Islet precursor cell (in vitro differentiated cells): ENCODE measurements around the gene SKP1.
"Not testable (repeated sequence)": the region's sequence is repeated elsewhere in the genome, so short reads cannot be mapped to it uniquely, and the experiment has no call there.

Experiments
- DNase-seq: peaks from one replicate; pipeline ENCODE4 v3.0.0-alpha.2; 2018

The SKP1 gene

DNA sequence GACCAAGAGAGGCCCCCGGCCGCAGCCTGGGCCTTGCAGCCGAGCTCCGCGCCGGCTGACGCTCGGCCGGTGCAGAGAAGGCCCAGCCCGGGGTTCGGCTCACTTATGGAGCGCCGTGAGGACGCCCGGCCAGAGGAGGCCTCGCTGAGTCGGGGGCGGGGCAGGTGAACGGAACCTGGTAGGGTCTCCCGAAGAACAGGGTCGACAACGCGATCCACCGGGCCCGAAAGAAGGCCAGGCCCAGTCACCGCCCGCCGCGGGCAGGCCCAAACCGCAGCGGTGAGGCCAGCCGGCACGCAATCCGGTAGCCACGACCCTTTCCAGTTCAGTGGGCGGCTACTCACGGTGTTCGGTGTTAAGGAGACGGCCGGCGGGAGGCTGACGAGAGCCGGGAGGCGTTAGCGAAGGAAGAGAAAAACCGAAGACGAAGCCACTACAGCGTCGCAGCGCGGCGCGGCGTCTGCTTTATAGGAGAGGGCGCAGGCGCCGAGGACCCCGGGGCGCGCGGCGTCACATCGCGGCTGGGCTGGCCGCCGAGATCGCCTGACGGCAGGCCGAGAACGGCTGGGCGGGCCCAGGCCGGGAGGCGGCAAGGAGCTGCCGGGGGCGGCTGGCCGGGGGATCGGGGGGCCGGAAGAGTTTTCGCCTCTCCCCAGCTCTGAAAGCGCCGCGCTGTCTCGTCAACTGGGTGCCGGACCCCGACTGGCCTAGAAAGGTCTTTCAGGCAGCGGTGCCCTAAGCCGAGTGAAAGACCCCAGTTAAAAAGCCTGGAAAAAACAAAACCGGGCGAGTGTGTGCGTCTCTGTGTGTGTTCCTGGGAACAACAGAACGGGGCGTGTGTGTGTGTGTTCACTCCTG is at the start of gene SKP1:
Gene SKP1, minus strand, starts transcription at position 440 of the 858 bp plus-strand sequence. CDS start 2,928 bp downstream, outside the sequence.
- peak; percentile 90 for DNase-seq

DNA sequence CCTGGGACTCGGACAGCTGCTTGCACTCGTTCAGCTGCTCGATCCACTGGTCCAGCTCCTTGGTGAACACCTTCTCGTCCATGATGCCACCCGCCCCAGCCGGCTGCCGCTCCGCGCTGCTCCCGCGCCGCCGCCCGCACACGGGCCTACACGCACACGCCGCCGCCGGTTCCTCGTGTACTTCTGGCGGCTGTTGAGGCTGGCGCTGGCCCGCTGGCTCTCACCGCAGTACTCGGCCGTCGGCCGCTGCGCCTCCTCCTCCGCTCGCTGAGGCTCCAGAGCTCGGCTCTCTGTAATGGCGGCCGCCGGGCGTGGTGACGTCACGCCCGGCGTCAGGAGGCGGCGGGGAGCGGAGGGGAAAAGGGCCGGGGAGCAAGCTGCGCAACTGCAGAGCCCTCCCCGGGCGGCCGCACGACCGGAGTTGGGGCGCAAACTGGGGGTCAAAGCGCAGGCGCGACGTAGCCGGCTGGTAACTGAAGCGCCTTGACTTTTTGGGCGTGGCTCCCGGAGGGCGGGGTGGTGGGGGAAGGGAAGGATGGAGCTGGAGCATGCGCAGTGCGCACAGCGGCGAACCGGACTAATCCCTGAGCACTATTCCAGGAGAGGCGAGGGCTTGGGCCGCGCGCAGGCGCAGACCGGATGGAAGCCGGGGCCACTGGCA is 49.2 kb upstream of the SKP1 start, which contains the start of gene PPP2CA:
Gene PPP2CA, minus strand, starts transcription at position 294 of the 661 bp plus-strand sequence. Its CDS starts 212 bp downstream, at position 82.
- peak; percentile 99 for DNase-seq

DNA sequence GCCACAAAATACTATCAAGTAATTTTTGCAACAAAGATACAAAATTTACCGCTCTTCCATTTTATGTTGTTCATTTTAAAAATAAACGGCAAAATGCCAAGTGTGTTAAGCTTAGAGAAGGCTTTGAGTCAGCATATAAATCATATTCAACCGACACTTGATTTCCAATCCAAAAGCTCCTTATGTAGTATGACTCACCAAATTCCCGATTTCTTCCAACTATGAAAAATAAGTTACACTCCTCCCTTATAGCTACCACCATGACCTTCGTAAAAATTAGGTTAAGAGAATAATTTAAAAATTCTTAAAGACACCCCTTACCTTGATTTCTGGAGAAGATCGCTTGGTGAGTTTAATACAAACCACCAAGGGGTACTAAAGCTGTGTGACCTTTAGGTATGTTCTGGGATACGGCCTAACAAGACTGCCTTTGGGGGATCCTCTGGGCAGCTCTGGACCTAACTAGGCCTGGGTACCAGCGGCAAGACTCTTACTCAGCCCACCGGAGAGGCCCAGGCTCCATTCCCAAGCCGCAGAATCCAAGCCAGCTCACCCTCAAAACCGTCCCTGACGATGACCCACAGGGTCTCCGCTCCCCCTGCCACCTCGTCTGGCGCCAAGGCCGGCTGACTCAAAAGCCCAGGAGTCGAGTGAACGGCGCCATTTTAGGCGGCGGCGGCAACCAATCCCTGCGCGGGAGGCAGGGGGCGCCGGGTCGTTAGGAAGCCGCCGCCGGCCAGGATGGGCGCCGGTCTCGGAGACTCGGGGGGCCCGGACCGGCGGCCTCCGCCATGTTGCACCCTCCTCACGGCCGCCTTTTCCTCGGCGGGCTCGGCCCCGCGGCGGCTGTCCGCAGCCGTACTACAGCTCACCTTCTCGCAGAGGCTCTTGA is 48.4 kb upstream of the SKP1 start:
- DNase-seq = peak; percentile 88

DNA sequence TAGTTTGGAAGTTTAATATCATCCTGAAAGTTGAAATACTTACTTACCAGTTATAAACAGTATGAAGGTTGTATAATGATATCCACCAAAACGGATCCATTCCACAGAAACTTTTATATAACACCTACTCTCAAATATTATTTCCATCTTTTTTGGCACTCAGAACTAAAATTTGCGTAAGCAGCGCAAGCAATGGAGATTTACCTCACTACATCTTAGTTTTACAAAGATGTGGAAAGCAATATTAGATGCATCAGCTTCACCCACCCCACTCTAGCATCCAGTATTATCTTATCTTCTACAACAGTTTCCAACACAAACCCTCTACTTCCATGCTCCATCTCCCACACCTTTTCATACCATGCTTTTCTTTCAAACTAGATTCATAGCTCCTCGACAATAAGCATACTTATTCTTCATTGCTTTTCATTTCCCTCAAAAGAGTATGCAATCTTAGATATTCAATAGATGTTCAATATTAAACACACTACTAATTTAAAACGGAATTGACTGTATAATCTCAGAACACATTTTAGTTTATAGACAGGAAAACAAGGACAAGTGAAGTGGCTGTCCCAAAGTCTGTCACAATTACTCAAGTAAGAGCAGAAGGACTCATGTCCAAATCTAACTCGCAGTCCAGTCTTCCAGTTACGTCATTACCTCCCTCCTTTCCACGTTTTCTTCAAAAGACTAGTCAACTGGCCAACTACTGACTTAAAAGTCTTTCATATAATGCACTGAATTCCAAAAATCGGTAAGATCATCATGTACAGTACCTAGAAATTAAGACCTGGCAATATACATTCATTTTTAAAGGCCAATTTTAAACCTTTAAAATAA is 46.9 kb upstream of the SKP1 start:
- no peak for DNase-seq

DNA sequence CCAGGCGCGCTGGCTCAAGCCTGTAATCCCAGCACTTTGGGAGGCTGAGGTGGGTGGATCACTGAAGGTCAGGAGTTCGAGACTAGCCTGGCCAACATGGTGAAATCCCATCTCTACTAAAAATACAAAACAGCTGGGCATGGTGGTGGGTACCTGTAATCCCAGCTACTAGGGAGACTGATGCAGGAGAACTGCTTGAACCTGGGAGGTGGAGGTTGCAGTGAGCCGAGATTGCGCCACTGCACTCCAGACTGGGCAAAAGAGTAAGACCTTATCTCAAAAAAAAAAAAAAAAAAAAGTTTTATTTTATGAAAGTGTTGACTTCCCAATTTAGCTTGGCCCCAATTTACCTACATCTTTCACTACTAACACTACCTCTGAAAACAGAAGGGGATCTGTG is 44.9 kb upstream of the SKP1 start:
- DNase-seq = not testable (repeated sequence)

DNA sequence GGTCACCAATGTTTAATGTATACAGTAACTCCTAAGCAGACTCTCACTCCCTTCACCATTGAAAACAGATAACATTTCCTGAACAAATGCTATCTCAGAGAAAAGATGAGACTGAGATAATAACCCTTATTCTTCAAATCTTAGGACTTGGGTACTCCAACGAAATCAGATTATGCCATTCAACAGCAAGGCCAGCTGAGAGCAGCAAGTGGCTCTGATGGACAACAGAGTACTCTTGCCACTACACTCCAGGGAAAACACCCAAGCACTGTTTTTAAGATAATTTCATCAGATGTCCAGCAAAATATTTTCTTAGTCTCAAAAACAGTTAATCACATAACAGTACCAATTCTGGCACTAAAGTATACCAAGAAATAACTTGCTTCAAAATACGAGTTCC is 39.0 kb upstream of the SKP1 start:
- DNase-seq = no peak

DNA sequence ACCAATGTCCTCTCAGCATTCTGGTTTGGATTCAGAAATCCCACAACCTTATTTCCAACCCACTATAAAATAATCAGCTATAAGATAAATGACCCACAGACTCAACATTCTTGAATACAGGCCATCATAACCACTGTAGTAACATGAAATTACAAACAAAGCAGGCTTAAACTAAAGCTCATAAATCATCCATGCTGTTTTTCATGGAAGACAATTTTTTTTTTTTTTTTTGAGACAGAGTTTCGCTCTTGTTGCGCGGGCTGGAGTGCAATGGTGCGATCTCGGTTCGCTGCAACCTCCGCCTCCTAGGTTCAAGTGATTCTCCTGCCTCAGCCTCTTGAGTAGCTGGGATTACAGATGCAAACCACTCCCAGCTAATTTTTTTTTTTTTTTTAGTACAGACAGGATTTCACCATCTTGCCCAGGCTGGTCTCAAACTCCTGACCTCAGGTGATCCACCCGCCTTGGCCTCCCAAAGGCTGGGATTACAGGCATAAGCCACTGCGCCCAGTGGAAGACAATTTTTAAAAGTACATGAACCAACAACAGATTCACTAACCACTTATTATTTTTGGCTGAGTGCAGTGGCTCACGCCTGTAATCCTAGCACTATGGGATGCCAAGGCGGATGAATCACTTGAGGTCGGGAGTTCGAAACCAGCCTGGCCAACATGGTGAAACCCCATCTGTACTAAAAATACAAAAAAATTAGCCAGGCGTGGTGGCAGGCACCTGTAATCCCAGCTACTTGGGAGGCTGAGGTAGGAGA is 34.7 kb upstream of the SKP1 start:
- not testable (repeated sequence) for DNase-seq

DNA sequence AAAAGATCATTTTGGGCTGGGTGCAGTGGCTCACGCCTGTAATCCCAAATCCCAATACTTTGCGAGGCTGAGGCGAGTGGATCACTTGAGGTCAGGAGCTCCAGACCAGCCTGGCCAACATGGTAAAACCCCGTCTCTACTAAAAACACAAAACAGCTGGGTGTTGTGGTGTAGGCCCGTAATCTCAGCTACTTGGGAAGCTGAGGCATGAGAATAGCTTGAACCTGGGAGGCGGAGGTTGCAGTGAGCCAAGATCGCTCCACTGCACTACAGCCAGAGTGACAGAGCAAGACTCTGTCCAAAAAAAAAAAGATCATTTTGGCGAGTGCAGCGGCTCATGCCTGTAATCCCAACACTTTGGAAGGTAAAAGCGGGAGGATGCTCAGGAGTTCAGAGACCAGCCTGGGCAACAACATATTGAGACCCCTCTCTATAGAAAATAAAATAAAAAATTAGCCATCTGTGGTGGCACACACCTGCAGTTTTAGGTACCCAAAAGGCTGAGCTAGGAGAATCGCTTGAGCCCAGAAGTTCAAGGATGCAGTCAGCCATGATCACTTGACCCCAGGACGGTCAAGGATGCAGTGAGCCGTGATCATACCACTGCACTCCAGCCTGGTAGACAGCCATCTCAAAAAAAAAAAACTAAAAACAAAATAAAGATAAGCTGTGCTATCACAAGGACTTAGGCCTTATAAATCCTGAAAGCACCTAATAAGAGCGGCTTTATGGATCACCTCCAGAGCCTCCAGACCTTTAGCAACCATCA is 32.9 kb upstream of the SKP1 start:
- DNase-seq = no peak

DNA sequence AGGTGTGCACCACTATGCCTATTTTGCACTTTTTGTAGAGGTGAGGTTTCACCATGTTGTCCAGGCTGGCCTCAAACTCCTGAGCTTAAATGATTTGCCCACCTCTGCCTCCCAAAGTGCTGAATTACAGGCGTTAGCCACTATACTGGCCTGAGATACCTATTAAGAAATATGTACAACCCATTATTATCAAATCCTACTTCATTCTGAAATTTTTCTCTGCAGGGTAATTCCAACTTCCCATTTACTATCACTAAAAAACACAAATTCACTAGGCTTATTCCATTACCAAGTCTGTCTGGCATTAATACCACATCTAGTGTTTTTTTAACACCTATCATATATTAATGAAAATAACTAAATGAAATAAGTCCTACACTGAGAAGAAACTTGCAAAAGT is 30.9 kb upstream of the SKP1 start:
- DNase-seq = no peak

DNA sequence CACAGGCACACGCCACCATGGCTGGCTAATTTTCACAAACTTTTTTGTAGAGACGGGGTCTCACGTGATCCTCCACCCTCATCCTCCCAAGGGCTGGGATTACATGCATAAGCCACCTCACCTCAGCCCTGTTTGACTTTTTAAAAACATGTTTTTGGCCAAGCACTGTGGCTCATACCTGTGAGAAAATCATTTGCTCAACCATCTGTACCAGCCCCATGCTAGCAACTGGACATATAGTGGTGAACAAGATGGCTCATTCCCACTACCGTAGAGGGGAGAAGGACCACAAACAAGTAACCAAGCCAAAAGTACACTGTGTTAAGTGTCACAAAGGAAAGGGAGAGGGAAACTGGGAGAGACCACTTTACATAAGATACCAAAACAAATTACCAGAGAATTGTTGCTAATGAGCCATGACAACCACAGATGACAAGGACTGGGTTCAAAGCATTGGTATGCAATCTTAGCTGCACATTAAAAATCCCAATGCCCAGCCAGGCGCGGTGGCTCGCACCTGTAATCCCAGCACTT is 29.9 kb upstream of the SKP1 start:
- no peak for DNase-seq

DNA sequence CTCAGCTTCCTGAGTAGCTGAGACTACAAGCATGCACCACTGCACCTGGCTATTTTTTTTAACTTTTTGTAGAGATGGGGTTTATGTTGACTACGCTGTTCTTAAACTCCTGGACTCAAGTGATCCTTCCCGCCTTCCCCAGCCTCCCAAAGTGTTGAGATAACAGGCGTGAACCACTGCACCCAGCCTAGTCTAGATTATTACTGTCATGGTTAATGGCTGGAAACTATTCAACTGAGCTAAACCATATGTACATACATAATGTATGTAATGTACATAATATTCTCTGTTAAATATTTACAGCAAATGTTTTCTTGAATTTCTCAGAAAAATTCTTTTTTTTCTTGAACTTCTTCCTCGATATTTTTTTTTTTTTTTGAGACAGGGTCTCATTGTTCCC is 27.8 kb upstream of the SKP1 start:
- DNase-seq = no peak

DNA sequence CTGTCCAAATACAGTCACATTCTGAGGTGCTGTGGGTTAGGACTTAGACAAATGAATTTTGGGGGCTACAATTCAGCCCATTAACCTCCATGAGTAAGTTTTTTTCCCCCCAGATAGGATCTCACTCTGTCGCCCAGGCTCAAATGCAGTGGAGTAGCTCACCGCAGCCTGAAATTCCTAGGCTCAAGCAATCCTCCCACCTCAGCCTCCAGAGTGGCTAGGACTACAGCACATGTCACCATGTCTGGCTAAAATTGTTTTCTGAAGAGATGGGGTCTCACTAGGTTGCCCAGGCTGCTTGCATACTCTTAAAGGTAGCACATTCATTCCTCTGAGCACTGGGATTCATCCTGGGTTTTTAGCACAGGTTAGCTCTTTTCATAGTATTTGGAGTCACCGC is 26.9 kb upstream of the SKP1 start:
- DNase-seq = no peak

DNA sequence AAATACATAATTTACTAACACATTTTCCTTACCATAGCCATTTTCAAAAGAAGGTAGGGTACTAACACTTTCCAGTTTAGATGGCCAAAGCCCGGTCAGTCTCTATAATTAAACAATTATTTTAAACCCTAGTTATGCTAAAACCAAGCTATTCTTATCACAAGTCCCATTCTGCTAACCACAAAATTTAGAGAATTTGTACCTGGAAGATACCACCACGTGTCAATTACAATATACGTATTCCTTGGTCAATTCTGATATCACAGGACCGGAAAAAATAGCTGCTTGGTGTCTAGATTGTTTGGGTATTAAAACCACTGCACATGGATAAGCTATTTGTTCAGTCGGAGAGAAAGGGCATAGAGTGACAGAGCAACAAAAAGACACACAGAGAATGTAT is 18.9 kb upstream of the SKP1 start:
- no peak for DNase-seq

DNA sequence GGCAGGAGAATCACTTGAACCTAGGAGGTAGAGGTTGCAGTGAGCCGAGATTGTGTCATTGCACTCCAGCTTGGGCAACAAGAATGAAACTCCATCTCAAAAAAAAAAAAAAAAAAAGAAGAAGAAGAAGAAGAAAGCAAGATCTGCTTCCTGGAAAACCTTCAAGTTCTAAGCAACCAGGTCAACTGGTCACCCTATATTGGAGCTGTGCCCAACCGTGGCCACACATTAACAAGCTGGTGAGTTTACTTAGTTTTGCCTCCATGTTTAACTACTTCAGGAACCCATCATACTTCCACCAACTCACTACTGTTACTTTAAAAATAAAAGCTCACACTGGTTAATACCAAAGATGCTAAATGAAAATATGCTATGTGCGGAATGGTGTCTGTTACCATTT is 12.3 kb upstream of the SKP1 start:
- DNase-seq = no peak

DNA sequence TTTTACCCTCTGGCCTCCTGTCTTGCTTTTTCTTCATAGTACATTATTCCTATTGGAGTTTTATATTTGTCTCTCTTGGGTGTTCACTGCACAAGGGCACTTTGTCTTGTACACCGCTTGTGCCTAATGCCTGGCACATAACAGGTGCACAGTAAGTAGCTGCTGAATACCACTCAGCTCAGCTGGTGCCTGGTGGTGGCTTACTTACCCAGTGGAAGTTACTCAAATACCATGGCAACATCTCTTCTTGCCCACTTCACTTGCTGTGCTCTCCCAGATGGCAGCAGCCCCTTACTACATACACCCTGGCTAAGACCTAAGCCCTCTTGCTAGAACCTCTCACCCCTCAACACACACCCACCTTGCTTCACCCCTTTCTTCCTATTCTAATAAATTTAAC is 11.3 kb upstream of the SKP1 start:
- no peak for DNase-seq

DNA sequence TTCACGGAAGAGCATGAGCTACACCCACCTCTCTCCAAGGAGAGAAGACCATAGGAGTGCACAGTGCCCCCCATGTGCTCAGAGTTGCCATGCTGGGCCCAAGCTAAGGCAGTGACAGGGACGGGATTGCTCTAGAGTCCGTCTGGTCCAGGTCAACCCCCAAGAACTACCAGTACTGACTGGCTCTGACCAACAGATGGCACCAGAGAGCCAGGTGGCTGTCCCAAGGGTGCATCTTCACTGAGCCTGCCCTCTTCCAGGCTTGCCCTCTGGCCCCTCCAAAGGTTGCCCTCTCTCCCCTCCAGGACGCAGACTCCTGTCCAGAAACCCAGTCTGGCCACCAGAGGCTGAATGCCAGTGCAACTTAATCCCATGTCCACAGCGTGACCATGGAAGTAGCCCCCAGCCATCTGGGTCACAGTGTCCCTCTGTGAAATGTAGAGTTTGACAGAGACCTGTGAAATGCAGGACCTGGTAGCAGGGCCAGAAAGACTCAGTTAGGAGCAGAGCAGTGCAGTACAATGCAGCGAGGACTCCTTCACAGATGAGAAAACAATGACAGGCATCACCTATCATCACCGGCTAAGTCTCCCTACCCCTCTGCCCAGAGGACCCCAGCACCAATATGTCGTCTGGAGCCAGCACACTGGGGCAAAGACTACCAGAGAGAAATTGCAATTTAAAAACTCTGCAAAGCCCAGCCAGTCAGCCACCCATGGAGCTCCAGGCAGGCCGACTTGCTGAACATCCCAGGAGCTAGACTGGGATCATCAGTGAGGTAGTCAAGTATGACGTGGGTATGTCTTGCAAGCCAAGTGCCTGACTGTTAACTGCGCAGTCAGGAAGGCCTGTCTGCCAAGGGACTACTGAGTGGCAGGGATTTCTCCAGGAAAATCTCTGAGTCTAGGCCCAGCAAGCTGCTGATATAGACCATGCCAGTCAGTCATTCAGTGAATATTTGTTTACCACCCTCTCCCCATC is 7.7 kb upstream of the SKP1 start:
- peak; percentile 88 for DNase-seq

DNA sequence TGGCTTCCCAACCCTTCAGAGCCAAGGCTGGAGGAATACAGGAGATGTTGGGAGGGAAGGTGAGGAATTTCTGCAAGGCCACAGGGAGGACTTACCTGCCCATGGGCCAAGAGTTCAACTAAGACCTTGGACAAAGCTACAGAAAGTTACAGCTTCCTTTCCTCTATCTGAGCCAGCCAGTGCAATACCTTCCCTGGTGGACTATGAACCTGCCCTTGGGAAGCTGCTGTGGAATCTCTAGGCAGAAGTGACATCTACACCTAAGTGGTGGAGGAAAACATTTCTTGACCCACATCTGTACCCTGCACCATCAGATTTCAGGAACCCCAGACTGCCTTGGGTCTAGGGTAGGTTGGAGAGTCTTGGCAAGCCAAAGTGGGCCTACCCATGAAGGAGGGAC is 6.7 kb upstream of the SKP1 start:
- no peak for DNase-seq

DNA sequence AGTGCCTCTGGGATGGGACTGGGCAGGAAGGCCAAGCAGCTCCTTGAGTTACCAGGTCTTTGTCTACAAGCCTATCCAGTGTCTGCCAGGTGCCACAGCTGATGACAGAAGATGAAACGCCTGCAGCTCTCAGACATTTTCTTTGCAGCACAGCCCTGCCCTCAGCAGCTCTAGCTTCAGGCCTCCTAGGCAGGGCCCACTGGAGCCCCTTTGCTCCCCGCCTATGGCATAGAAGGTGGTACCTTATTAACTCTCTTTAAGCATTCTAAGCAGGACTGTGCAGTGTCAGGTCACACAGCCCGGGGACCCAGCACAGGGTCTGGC is 1.3 kb upstream of the SKP1 start:
- no peak for DNase-seq

DNA sequence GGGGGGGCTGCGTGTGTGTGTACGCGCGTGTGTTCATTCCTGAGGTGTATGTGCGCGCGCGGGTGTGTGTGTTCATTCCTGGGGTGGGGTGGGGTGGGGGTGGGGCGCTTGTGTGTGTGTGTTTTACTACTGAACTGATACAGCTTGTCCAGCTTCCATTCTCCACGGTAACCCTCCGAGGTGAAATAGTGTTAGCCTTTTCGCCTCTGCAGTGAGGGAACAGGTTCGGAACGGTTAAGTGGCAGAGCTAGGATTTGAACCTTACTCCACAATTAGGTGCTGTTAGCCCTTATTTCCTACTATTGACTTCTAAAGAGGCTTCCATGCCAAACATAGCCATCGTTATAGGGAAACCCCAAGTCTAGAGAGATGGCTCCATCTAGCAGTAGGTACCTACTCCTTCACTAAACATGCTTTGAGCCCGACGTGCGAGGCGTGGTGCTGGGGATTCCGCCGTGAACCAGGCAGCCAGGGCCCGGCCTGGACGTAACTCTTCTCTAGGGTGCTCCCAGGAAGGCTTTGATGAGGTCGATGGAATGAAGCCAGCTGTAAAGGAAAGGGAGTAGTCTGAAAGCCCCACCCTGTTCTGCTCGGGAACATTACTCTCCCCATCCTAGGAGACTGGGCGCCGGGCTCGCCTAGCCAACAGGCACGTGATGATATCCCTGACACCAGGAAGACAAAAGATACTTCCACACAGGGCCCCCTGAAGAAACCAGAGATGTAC is 782 bp upstream of the SKP1 start:
- DNase-seq = no peak
